CD14-positive monocyte (primary cell): Measurements from ENCODE around the gene ITGB6. TPM values are rescaled to one million over a fixed set of nuclear protein-coding genes. Genes with fewer than 3 reads are reported as not detected.

Experiments used
- DNase-seq, 3 donors: peaks; one replicate each; pipeline ENCODE4 v3.0.0-alpha.2; 2011 to 2022
- H2AFZ ChIP-seq: 2 replicates; pipeline ENCODE4 v1.6.0; 2012; ENCODE audit warnings: mild to moderate bottlenecking, low read depth, low read length, inconsistent platforms; ENCODE audit not compliant: insufficient read depth, poor library complexity, severe bottlenecking
- H3K27ac ChIP-seq, 2 donors: 1 replicate in 1 of 2; 2 replicates in 1 of 2; pipeline ENCODE4 v1.5.1; 2012 to 2013; ENCODE audit warnings: low read length in 2 of 2, control low read depth in 1 of 2, inconsistent platforms in 1 of 2, low read depth in 1 of 2, mild to moderate bottlenecking in 1 of 2
- H3K27me3 ChIP-seq, 2 donors: one replicate each; pipeline versions ENCODE4 v1.6.0 to v1.6.1; 2011 to 2013; ENCODE audit warnings: low read length in 2 of 2; ENCODE audit not compliant: control insufficient read depth in 2 of 2, insufficient read depth in 2 of 2
- H3K36me3 ChIP-seq, 2 donors: replicated peaks in 1 of 2; 1 replicate in 1 of 2; 2 replicates in 1 of 2; pipeline versions ENCODE4 v1.5.1 to v1.6.1; 2012 to 2013; ENCODE audit warnings: low read length in 2 of 2, control low read depth in 1 of 2, inconsistent platforms in 1 of 2, mild to moderate bottlenecking in 1 of 2; ENCODE audit not compliant: insufficient read depth in 2 of 2, control insufficient read depth in 1 of 2
- H3K4me1 ChIP-seq, 2 donors: 1 replicate in 1 of 2; 2 replicates in 1 of 2; pipeline versions ENCODE4 v1.5.1 to v1.6.1; 2012 to 2013; ENCODE audit warnings: low read length in 2 of 2, control low read depth in 1 of 2, inconsistent platforms in 1 of 2, mild to moderate bottlenecking in 1 of 2, moderate library complexity in 1 of 2; ENCODE audit not compliant: insufficient read depth in 2 of 2, control insufficient read depth in 1 of 2
- H3K4me2 ChIP-seq: replicated peaks from 2 replicates; pipeline ENCODE3; 2012; ENCODE audit warnings: low read length, moderate library complexity, mild to moderate bottlenecking; ENCODE audit not compliant: poor library complexity, severe bottlenecking; ENCODE audit errors: extremely low read depth
- H3K4me3 ChIP-seq, 3 experiments: fragments of 200-600 bp in 1 of 3; sonication (generic) in 1 of 3; replicated peaks in 1 of 3; 1 replicate in 2 of 3; 2 replicates in 1 of 3; pipeline ENCODE4 v1.5.1; 2011 to 2013; ENCODE audit warnings: low read length in 3 of 3, mild to moderate bottlenecking in 3 of 3, control low read depth in 2 of 3, low read depth in 2 of 3, inconsistent platforms in 1 of 3, moderate library complexity in 1 of 3
- H3K79me2 ChIP-seq: 2 replicates; pipeline ENCODE4 v1.6.0; 2012; ENCODE audit warnings: mild to moderate bottlenecking, control low read depth, inconsistent platforms, low read length, moderate library complexity; ENCODE audit not compliant: insufficient read depth
- H3K9ac ChIP-seq: 2 replicates; pipeline ENCODE4 v1.6.0; 2017; ENCODE audit warnings: low read length, mild to moderate bottlenecking; ENCODE audit not compliant: insufficient read depth, poor library complexity, severe bottlenecking
- H3K9me3 ChIP-seq, 2 donors: replicated peaks in 1 of 2; 1 replicate in 1 of 2; 2 replicates in 1 of 2; pipeline versions ENCODE4 v1.5.1 to v1.6.1; 2012 to 2013; ENCODE audit warnings: low read length in 2 of 2, control low read depth in 1 of 2; ENCODE audit not compliant: control insufficient read depth in 1 of 2, insufficient read depth in 1 of 2
- H4K20me1 ChIP-seq: 2 replicates; pipeline ENCODE4 v1.6.0; 2012; ENCODE audit warnings: mild to moderate bottlenecking, low read length, control low read depth, moderate library complexity; ENCODE audit not compliant: insufficient read depth
- H3K27ac Mint-ChIP-seq, 7 donors: one replicate each; pipeline ENCODE4 v1.8.0; 2020; ENCODE audit warnings: mild to moderate bottlenecking in 7 of 7, mixed read lengths in 7 of 7, moderate library complexity in 6 of 7, inconsistent platforms in 2 of 7
- H3K27me3 Mint-ChIP-seq, 3 donors: one replicate each; pipeline ENCODE4 v1.8.0; 2021 to 2022; ENCODE audit warnings: low read depth in 3 of 3, mild to moderate bottlenecking in 3 of 3, mixed read lengths in 3 of 3, moderate library complexity in 3 of 3, inconsistent platforms in 1 of 3
- H3K36me3 Mint-ChIP-seq, 2 donors: one replicate each; pipeline ENCODE4 v1.8.0; 2020; ENCODE audit warnings: mixed read lengths in 2 of 2, inconsistent platforms in 1 of 2, mild to moderate bottlenecking in 1 of 2
- H3K4me1 Mint-ChIP-seq: one replicate; pipeline ENCODE4 v1.8.0; 2020; ENCODE audit warnings: mild to moderate bottlenecking, mixed read lengths
- H3K4me3 Mint-ChIP-seq, 2 donors: one replicate each; pipeline ENCODE4 v1.8.0; 2020; ENCODE audit warnings: mild to moderate bottlenecking in 2 of 2, mixed read lengths in 2 of 2, moderate library complexity in 1 of 2
- H3K9me3 Mint-ChIP-seq, 7 donors: one replicate each; pipeline ENCODE4 v1.8.0; 2020 to 2022; ENCODE audit warnings: mixed read lengths in 7 of 7, mild to moderate bottlenecking in 6 of 7, moderate library complexity in 6 of 7, inconsistent platforms in 2 of 7
- CTCF ChIP-seq: fragments of 200-600 bp; IDR thresholded peaks from one replicate; pipeline ENCODE4 v1.8.0; 2022; ENCODE audit warnings: antibody characterized with exemption, mild to moderate bottlenecking
- WGBS: methylation state at CpG from one replicate; pipeline ENCODE4 v1.1.5; 2013; ENCODE audit warnings: missing lambda C conversion rate; ENCODE audit not compliant: insufficient coverage; 5-methylcytosine and 5-hydroxymethylcytosine counted together
- intact Hi-C, 2 donors: fragments of 100-400 bp; cut with micrococcal nuclease; formaldehyde crosslinking; loops; one replicate each; pipeline versions ENCODE4 v1.15.0 to v1.15.1; 2023
- polyA plus RNA-seq, 3 donors: library from polyadenylated mRNA; depleted of rRNA in 1 of 3; unstranded in 2 of 3; stranded (reverse) in 1 of 3; fragments of 300-500 nt in 2 of 3; fragments of >200 nt in 1 of 3; fragmentation: Illumina TruSeq in 2 of 3; gene quantifications; 1 replicate in 2 of 3; 2 replicates in 1 of 3; pipeline ENCODE4 v1.2.3, GENCODE V29; 2012 to 2021

ITGB6 gene
- polyA plus RNA-seq, 3 donors, result not detected

- Mint-ChIP-seq H3K27me3 (peaks cover 0 to 3% (median 3%) of the 10 kb centered on the region in 3 donors), H3K36me3 (no peaks in the 10 kb centered on the region), H3K4me3 (no peak overlapping the region), H3K9me3 (peaks cover 0 to 1% (median 0%) of the 10 kb centered on the region in 7 donors), H3K4me1 (no peaks in the 10 kb centered on the region), H3K27ac (no peak overlapping the region)
- Histone ChIP-seq H3K4me1 (no peaks in the 10 kb centered on the region), H3K27me3 (no peaks in the 10 kb centered on the region), H3K36me3 (no peaks in the 10 kb centered on the region), H3K79me2 (no peaks in the 10 kb centered on the region), H3K4me2 (no peak overlapping the region), H3K9me3 (no peaks in the 10 kb centered on the region), H4K20me1 (no peaks in the 10 kb centered on the region), H3K9ac (no peak overlapping the region), H3K4me3 (no peak overlapping the region), H3K27ac (no peak overlapping the region), H2AFZ (no peak overlapping the region)
- intact Hi-C loops, result no loop called here
- no CpG with 5 or more reads among the region's 1 CpG for WGBS
- DNase-seq, result no peak
- no peak for TF ChIP-seq CTCF
Measured at GRCh38 chr2:160165996-160166395, 34.1 kb downstream of the ITGB6 start.

GRCh38 chr2:160165081-160165480 lies 35.0 kb downstream of the ITGB6 start:
- intact Hi-C loops, result no loop called here

More at GRCh38 chr2:160165081-160165480, 35.0 kb downstream of the ITGB6 start:
- Mint-ChIP-seq H3K4me1 (no peaks in the 10 kb centered on the region), H3K9me3 (peaks cover 0 to 1% (median 0%) of the 10 kb centered on the region in 7 donors), H3K27ac (no peak overlapping the region), H3K4me3 (no peak overlapping the region), H3K36me3 (no peaks in the 10 kb centered on the region), H3K27me3 (peaks cover 0 to 3% (median 1%) of the 10 kb centered on the region in 3 donors)
- no peak for TF ChIP-seq CTCF
- H3K4me1 ChIP-seq, result no peaks in the 10 kb centered on the region
- DNase-seq, result no peak
- H3K79me2 ChIP-seq, result no peaks in the 10 kb centered on the region
- no peaks in the 10 kb centered on the region for H4K20me1 ChIP-seq
- no peaks in the 10 kb centered on the region for H3K9me3 ChIP-seq
- no peak overlapping the region for H3K9ac ChIP-seq
- no CpG with 5 or more reads among the region's 2 CpGs for WGBS
- H3K27ac ChIP-seq, result no peak overlapping the region
- H3K4me3 ChIP-seq, result no peak overlapping the region
- no peak overlapping the region for H2AFZ ChIP-seq
- H3K36me3 ChIP-seq, result no peaks in the 10 kb centered on the region
- H3K4me2 ChIP-seq, result no peak overlapping the region
- no peaks in the 10 kb centered on the region for H3K27me3 ChIP-seq
